ENCODE measurements around the gene DNER. TPM values are rescaled to one million over a fixed set of nuclear protein-coding genes. Genes with fewer than 3 reads are reported as not detected.
"Not testable (repeated sequence)": the region's sequence is repeated elsewhere in the genome, so short reads cannot be mapped to it uniquely, and the experiment has no call there.

The DNER gene, protein sequence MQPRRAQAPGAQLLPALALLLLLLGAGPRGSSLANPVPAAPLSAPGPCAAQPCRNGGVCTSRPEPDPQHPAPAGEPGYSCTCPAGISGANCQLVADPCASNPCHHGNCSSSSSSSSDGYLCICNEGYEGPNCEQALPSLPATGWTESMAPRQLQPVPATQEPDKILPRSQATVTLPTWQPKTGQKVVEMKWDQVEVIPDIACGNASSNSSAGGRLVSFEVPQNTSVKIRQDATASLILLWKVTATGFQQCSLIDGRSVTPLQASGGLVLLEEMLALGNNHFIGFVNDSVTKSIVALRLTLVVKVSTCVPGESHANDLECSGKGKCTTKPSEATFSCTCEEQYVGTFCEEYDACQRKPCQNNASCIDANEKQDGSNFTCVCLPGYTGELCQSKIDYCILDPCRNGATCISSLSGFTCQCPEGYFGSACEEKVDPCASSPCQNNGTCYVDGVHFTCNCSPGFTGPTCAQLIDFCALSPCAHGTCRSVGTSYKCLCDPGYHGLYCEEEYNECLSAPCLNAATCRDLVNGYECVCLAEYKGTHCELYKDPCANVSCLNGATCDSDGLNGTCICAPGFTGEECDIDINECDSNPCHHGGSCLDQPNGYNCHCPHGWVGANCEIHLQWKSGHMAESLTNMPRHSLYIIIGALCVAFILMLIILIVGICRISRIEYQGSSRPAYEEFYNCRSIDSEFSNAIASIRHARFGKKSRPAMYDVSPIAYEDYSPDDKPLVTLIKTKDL
- total RNA-seq = not detected in 2 replicates

DNA sequence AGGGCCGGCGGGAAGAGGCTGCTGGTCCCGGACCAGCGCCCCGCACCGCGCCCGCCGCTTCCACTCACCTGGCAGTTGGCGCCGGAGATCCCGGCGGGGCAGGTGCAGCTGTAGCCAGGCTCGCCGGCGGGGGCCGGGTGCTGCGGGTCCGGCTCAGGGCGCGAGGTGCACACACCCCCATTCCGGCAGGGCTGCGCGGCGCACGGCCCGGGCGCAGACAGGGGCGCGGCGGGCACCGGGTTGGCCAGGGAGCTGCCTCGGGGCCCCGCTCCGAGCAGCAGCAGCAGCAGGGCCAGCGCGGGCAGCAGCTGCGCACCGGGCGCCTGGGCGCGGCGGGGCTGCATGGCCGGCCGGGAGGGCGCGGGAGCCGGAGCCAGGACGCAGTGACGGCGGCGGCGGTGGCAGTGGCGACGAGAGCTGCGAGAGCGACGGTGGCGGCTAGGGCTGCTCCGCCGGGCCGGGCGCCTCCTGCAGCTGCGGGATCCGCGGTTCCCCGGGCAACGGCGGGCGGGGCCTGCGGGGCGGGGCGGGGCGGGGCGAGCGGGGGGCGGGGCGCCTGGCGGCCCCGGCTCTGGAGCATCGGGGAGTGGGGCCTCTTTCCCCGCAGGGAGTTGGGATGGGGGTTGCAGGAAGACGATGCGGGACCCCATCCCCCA is at the start of gene DNER:
Gene DNER, minus strand, starts transcription at position 476 of the 656 bp plus-strand sequence. Its CDS starts 132 bp downstream, at position 344.
- intact Hi-C loops (cut with micrococcal nuclease) = no loop called here

DNA sequence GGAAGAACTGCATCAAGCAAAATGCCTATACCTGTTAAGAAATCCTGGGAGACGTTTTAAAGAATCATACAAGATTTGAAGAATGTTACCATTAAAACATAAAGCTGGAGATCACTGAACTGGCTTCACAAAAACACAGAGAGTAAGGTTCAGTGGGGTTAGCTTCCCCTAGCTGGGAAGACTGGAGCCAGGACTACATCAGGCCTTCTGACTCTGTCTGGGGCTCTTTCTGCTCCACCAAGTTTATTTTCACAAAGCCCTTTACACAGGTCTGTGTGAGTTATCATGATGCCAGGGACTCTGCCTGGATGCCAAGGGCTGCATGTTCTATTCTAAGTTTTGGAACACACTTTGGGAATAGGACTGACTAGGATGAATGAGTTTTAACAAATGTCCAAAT is 47.3 kb upstream of the DNER start:
- intact Hi-C loops (cut with micrococcal nuclease) = no loop called here

DNA sequence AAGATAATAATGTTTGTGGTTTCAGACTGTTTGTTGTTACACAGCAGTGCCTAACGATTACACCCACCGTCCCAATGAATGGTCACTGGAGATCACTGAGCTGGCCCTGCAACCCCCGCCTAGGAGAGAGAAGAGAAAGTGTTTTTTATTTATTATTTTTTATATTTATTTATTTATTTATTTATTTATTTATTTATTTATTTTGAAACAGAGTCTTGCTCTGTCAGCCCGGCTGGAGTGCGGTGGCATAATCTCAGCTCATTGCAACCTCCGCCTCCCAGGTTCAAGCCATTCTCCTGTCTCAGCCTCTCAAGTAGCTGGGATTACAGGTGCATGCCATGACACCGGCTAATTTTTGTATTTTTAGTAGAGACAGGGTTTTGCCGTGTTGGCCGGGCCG is 43.1 kb upstream of the DNER start:
- intact Hi-C loops (cut with micrococcal nuclease) = not testable (repeated sequence)

DNA sequence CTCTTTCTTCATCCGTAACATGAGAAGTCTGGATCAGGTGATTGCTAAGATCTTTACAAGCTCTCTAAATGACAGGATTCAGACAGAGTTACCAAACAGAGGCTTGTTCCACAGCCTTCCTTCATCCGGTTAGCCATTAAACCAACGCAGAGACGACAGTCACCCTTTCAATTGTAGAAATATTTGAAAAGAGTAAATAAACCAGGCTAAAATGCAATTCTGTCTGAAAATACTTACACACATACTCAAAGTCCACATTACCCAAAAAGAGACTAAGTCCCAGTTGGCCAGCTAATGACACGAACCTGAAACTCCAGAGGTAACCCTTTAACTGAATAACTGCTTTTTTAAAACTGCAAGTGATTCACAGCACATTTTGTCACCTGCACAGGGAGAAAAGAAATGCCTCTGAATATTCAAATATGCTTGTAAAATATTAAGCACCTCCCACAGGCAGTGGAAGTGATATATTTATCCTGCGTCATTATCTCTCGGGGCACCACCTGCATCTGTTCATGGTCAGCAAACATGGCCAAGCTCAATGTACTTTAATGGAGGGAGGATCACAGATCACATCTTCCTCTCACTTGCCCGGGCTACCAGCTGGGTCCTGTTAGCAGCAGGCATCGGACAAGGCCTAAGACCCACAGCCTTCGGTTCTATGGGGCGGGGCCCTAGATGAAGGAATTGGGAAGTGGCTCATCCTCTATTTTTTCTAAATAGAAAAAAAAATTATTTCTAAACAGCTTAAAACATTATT is 38.8 kb upstream of the DNER start:
- intact Hi-C loops (cut with micrococcal nuclease) = no loop called here

DNA sequence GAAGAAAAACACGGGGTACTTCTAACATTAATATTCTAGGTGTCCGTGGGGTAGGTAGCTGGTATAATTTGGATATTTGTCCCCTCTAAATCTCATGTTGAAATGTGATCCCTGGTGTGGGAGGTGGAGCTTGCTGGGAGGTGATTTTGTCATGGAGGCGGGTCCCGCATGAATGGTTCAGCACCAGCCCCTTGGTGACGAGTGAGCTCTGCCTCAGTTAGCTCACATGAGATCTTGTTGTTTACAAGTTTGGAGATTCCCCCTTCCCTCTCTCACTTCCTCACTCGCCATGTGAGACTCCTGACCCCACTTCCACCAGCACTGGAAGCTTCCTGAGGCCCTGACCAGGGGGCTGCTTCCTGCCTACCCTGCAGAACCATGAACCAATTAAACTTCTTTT is 35.4 kb upstream of the DNER start:
- intact Hi-C loops (cut with micrococcal nuclease) = no loop called here

DNA sequence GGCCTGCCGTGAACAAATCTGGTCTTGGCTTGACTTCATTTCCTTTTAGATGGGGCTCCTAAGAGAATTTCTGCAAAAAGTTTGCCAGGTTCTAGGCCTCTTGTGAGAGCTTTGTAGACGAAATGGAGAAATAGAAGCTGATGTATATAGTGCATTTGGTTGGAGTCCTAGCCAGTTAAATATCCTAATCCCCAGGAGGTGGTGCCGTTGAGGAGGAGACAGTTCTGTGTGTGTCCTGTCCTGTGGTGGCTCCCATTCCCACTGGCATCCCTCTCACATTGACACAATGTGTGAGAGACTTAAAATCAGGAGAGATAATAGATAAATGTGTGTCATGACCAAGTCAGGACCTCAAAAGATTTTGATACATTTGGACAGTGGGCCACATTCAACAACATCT is 34.6 kb upstream of the DNER start:
- intact Hi-C loops (cut with micrococcal nuclease) = no loop called here

DNA sequence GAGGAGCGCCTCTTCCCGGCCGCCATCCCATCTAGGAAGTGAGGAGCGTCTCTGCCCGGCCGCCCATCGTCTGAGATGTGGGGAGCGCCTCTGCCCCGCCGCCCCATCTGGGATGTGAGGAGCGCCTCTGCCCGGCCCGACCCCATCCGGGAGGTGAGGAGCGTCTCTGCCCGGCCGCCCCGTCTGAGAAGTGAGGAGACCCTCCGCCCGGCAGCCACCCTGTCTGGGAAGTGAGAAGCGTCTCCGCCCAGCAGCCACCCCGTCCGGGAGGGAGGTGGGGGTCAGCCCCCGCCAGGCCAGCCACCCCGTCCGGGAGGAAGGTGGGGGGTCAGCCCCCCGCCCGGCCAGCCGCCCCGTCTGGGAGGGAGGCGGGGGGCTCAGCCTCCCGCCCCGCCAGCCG is 28.3 kb upstream of the DNER start:
- intact Hi-C loops (cut with micrococcal nuclease) = not testable (repeated sequence)

DNA sequence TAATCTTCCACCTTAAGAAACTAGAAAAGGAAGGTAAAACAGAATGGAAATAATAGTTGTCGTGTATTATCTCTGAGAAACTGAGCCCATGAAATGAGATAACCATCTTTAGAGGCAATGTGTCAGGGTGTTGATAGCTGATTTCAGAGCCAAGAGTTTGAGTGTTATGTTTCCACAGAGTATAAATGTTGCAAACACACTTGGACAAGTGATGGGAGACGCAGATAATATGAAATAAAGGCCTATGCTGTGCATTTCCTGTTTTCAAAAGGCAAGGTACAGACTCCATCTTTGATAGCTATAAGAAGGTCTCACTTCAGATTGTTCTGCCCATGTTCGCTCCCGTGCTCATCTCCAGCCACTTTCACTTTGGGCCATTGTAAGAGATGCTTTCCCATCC is 25.9 kb upstream of the DNER start:
- intact Hi-C loops (cut with micrococcal nuclease) = no loop called here

DNA sequence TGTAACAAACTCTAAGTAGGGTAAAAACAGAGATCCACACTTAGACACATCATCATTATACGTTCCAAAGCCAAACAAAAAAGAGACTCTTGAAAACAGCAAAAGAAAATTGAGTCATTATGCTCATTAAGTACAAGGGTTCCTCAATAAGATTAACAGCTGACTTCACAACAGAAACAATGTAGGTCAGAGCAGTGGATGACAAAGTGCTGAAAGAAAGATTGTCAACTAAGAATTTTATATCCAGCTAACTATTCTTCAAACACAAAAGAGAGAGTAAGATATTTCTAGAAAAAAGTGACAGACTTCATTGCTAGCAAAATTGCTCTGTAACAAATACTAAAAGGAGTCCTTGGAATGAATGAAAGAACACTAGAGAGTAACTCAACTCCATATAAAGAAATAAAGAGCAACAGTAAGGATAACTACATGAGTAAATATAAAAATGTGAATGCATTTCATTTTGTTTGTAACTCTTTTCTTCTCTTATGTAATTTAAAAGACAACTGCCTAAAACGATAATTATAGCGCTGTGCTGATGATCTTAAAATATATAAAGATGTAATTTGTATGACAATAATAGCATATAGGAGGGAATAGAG is 23.8 kb upstream of the DNER start:
- intact Hi-C loops (cut with micrococcal nuclease) = no loop called here

DNA sequence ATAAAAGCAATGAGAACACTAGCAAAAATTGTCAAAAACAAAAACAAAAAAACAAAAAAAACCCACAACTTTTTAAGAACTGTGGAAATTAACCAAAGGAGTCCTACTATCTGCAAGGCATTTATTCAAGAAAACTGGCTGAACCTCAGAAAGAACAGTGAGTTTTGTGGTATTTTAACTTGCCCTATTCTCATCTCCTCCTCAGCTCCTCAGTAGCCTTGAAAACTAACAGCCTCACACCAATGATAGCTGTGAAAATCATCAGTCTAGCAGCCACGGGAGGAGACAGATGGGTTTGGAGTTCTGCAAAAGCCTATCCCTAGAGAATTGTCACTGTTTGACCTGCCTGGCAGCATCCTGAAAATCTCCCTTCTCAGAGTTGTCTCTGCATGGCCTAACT is 20.1 kb upstream of the DNER start:
- intact Hi-C loops (cut with micrococcal nuclease) = no loop called here

DNA sequence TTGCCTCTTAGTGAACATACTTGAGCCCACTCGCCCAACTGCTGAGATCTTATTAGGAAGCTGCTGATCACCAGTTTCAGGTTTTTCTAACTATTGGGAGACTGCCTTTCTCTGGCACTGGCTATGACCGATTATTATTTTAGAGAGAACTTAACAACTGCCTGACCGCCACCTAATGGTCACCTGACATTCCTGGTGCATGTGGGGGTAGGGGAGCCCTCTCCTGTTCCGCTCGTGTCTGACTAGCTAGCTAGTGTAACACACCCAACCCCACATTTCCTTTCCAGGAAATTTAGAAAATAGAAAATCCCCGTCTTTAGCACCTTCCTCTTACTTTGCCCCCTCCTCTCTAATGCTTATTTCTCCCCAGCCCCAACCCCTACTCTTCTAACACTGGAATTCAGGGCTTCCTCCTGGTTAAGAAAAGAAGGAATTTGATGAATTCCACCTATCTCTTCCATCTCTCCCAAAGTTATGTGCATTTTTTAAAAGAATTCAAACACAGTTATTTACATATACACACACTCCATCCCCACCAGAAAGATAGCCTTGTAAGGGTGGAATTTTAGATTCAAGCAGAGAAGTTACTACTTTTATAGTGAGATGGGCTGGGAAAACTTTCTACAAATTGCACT is 19.4 kb upstream of the DNER start:
- intact Hi-C loops (cut with micrococcal nuclease) = no loop called here

DNA sequence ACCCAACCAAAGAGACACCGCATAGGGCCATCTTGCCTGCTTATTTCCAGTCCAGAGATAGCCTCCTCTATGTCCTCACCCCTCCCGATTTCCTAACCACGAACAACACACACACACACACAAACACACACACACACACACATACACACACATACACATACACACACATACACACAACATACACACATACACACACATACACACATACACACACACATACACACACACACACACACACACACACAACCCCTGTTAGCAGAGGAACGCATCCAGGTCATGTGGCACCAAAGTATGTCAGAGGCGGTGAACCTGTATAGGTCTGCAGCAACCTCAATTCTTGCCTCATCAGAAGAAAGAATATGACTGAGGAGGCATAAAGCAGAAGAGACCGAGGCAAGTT is 18.5 kb upstream of the DNER start:
- intact Hi-C loops (cut with micrococcal nuclease) = no loop called here

DNA sequence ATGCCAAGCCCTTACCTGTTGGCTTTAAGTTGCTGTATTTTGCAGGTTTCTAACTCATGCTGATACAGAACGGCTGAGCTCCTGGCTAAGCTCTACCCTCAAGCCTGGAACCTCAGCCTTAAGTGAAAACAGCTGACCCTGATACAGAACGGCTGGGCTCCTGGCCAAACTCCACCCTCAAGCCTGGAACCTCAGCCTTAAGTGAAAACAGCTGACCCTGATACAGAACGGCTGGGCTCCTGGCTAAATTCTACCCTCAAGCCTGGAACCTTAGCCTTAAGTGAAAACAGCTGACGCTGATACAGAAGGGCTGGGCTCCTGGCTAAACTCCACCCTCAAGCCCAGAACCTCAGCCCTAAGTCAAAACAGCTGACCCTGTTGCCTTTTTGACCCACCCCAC is 17.6 kb upstream of the DNER start:
- intact Hi-C loops (cut with micrococcal nuclease) = no loop called here

DNA sequence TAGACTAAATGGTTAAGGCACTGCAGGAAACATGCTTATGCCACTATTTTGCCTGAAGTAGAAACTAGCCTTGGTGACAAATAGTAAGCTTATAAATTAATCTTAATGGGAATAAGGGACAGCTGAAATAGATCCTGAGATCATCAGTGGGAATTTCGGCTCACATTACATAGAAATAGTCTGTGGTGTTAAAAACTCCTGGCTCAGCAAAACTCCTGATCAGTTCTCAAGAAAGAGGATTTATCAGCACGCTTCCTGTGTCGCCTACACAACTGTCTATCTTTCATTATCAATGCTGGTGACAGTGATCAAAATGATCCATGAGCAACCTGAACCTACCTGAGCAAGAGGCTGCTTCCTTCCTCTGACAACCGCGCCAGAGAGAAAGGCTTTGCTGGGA is 17.0 kb upstream of the DNER start:
- intact Hi-C loops (cut with micrococcal nuclease) = no loop called here

DNA sequence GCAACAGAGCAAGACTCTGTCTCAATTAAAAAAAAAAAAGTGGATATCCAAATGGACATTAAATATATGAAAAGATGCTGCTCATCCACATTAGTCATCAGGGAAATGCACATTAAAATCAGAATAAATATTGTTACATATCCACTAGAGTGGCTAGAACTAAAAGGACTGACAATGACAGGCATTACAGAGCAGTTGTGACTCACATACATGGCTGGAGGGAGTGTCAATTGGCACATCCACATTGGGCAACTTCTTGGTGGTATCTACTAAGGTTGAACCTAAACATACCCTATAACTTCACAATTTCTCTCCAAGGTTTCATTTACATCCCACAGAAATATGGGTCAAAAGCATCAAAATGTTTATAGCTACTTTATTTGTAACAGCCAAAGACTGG is 14.0 kb upstream of the DNER start:
- intact Hi-C loops (cut with micrococcal nuclease) = no loop called here

DNA sequence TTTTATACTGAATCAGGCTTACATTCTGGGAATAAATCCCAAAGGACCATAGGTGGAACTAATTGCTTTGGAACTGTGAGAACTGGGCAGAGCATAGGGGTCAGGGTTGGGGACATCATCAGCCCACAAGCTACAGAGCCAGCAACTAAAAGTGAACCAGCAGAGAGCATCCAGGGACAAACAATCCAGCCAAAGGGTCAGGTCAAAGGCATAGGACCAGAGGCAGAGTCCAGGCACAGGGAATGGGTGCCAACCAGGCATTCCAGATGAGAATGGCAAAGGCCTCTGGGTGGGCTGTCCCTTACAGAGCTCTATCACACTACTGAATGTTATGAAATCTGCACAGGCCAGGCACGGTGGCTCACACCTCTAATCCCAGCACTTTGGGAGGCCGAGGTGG is 12.3 kb upstream of the DNER start:
- intact Hi-C loops (cut with micrococcal nuclease) = no loop called here

DNA sequence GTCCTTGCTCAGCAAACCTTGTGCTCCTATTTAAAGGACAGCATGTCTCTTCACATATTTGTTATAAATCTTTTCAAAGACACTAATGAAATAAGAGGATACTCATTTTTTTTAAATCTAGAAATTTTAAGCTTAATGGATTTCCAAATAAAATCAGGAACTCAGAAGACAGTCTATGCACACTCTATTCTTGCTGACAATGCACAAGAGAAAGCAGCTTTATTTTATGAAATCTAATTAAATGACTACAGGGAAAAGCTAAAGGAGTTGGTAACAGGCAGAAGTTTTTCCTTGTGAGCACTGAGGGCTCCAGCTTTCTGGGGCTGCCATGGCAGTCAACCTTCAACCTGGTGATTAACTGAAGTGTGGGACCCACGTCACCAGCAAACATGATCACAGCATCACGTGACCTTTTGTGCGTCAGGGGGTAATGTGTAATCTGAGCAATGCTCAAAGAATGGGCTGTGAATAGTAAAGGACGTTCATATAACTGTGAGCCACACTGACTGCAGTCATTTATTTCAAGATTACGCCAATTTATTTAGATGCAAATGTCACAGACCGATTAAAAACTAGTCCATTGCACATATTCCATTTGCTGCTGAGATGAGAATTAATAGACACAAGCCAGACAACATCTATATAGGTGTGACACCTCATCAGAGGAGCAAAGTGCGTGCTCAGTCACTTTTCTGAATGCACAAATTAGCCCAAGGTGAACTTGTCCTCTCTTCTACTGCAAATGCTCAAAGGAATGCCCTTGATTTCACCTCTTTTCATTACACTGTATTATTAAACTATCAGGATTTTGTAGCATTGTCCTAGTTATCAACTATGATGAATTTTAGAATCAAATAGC is 11.6 kb upstream of the DNER start:
- intact Hi-C loops (cut with micrococcal nuclease) = no loop called here

DNA sequence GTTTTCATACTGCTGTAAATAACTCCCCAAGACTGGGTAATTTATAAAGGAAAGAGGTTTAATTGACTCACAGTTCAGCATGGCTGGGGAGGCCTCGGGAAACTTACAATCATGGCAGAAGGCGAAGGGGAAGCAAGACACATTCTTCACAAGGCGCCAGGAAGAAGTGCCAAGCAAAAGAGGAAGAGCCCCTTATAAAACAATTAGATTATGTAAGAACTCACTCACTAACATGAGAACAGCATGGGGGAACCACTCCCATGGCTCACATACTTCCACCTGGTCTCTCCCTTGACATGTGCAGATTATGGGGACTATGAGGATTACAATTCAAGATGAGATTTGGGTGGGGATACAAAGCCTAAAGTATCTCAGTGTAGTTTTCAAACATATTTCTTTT is 8.8 kb upstream of the DNER start:
- intact Hi-C loops (cut with micrococcal nuclease) = not testable (repeated sequence)

DNA sequence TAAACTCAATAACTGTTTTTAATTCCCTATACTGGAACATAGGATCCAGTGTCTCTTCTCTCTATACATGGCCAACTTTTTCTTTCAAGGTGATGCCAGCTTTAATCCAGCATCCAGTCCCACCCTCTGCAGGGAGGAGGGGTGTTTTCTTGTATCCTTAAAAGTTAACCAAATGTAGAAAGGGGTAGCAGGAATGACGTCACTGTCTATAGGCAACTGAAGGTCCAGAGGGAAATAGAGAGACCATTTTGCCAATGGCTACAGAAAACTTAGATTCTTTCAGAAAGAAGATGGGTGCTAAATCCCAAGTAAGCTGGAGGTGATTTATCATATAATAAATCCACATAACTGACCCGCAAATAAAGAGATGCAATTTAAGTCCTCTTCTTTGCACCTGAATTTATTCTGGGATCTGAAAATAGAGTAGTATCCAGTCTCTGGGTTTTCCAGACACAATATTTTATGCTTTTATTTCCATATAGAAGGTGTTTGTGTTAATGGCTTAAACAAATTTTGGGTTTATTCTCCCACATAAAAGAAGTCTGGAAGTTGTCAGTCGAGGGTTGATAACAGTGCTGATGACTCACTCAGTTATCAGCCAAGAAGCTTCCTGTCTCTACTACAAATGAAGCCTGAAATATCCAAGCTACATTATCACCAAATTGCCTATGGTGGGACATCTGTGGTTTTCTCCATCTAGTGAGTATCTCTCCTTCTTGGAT is 5.7 kb upstream of the DNER start:
- intact Hi-C loops (cut with micrococcal nuclease) = loop anchor here (5.0 kb wide), 1 partner anchor 288 kb away; no protein-coding TSS in a partner anchor

Measured in T-helper 1 cell treated with Interleukin-12 subunit alpha and Interleukin-12 subunit beta and Interleukin-4 antibody, amounts not matched to agents 30 ng/mL and 1 ng/mL, for 36 hours (primary cell).